WTC11 (cell line): ENCODE results near the gene ZNF747. TPM values are rescaled to one million over a fixed set of nuclear protein-coding genes. Genes with fewer than 3 reads are reported as not detected.
A peak's percentile ranks its signal among the peaks of the same experiment; 100 is the strongest.

Experiments used
- ATAC-seq: fragments of 200-7000 bp; cut with Tn5 transposase; 2 replicates; pipeline ENCODE4 v1.10.0; 2021; ENCODE audit warnings: mild to moderate bottlenecking, moderate library complexity
- CTCF ChIA-PET: fragments of 300-600 bp; sonication (Branson Sonifier 250); formaldehyde crosslinking; loops from one replicate; lab custom pipeline; 2021; ENCODE audit warnings: antibody characterized with exemption; lab: Charles Lee
- POLR2A ChIA-PET: fragments of 350-600 bp; sonication (Branson Sonifier 250); formaldehyde crosslinking; loops from one replicate; lab custom pipeline; 2021; ENCODE audit warnings: antibody characterized with exemption; lab: Charles Lee
- DNase-seq: peaks from one replicate; pipeline ENCODE4 v3.0.0; 2021; ENCODE audit warnings: low spot score
- H3K27ac Mint-ChIP-seq: 2 replicates; pipeline ENCODE4 v1.8.0; 2021; ENCODE audit warnings: mixed read lengths
- H3K27me3 Mint-ChIP-seq: 2 replicates; pipeline ENCODE4 v1.8.0; 2021; ENCODE audit warnings: low read depth, mild to moderate bottlenecking, moderate library complexity, mixed read lengths
- H3K36me3 Mint-ChIP-seq: 2 replicates; pipeline ENCODE4 v1.8.0; 2021; ENCODE audit warnings: mixed read lengths
- H3K4me1 Mint-ChIP-seq: 2 replicates; pipeline ENCODE4 v1.8.0; 2022; ENCODE audit warnings: mixed read lengths
- H3K4me3 Mint-ChIP-seq: 2 replicates; pipeline ENCODE4 v1.8.0; 2021; ENCODE audit warnings: mild to moderate bottlenecking, moderate library complexity, mixed read lengths
- H3K9me3 Mint-ChIP-seq: 2 replicates; pipeline ENCODE4 v1.8.0; 2021; ENCODE audit warnings: mixed read lengths
- AFF4 ChIP-seq: sonication (generic); formaldehyde crosslinking; IDR thresholded peaks from 2 replicates; pipeline ENCODE4 v1.8.1; 2023; ENCODE audit warnings: mild to moderate bottlenecking, missing genetic modification reagents, borderline replicate concordance
- ATF1 ChIP-seq: sonication (generic); formaldehyde crosslinking; IDR thresholded peaks from 2 replicates; pipeline ENCODE4 v1.8.1; 2023; ENCODE audit warnings: mild to moderate bottlenecking, moderate library complexity, missing genetic modification reagents
- ATF2 ChIP-seq: sonication (generic); formaldehyde crosslinking; IDR thresholded peaks from 2 replicates; pipeline ENCODE4 v1.8.1; 2022; ENCODE audit warnings: low read depth, missing genetic modification reagents, borderline replicate concordance
- CDX4 ChIP-seq: fragments of 250-450 bp; sonication (Bioruptor Pico); IDR thresholded peaks from 2 replicates; pipeline ENCODE4 v1.9.0; 2021; ENCODE audit warnings: moderate library complexity, mild to moderate bottlenecking, inconsistent platforms, borderline replicate concordance
- E2F4 ChIP-seq: sonication (generic); formaldehyde crosslinking; IDR thresholded peaks from 2 replicates; pipeline ENCODE4 v1.8.1; 2022; ENCODE audit warnings: low read depth, mild to moderate bottlenecking, moderate library complexity, missing genetic modification reagents, borderline replicate concordance
- ETV6 ChIP-seq: sonication (generic); formaldehyde crosslinking; IDR thresholded peaks from 2 replicates; pipeline ENCODE4 v1.8.1; 2022; ENCODE audit warnings: mild to moderate bottlenecking, missing genetic modification reagents
- FOXK1 ChIP-seq: sonication (generic); formaldehyde crosslinking; IDR thresholded peaks from 2 replicates; pipeline ENCODE4 v1.8.0; 2022; ENCODE audit warnings: mild to moderate bottlenecking, moderate library complexity, missing genetic modification reagents
- GABPB1 ChIP-seq: sonication (generic); formaldehyde crosslinking; IDR thresholded peaks from 2 replicates; pipeline ENCODE4 v1.8.1; 2023; ENCODE audit warnings: mild to moderate bottlenecking, missing genetic modification reagents
- GTF2I ChIP-seq: fragments of 250-450 bp; sonication (Bioruptor Pico); conservative IDR thresholded peaks from 2 replicates; pipeline ENCODE4 v1.4.0; 2021; ENCODE audit warnings: mild to moderate bottlenecking
- MAX ChIP-seq: sonication (generic); formaldehyde crosslinking; IDR thresholded peaks from 2 replicates; pipeline ENCODE4 v1.8.0; 2022; ENCODE audit warnings: mild to moderate bottlenecking, missing genetic modification reagents
- MLX ChIP-seq: sonication (generic); formaldehyde crosslinking; IDR thresholded peaks from 2 replicates; pipeline ENCODE4 v1.8.1; 2023; ENCODE audit warnings: mild to moderate bottlenecking, missing genetic modification reagents, moderate library complexity
- NR1H2 ChIP-seq: sonication (generic); formaldehyde crosslinking; IDR thresholded peaks from 2 replicates; pipeline ENCODE4 v1.9.0; 2021; ENCODE audit warnings: mild to moderate bottlenecking, moderate library complexity, missing genetic modification reagents
- SMAD4 ChIP-seq: sonication (generic); formaldehyde crosslinking; IDR thresholded peaks from 2 replicates; pipeline ENCODE4 v1.8.0; 2022; ENCODE audit warnings: mild to moderate bottlenecking, missing genetic modification reagents
- SP1 ChIP-seq: sonication (generic); formaldehyde crosslinking; conservative IDR thresholded peaks from 2 replicates; pipeline ENCODE4 v1.8.1; 2022; ENCODE audit warnings: missing genetic modification reagents
- TCF7 ChIP-seq: sonication (generic); formaldehyde crosslinking; IDR thresholded peaks from 2 replicates; pipeline ENCODE4 v1.8.0; 2022; ENCODE audit warnings: mild to moderate bottlenecking, low read depth, missing genetic modification reagents, moderate library complexity
- ZNF121 ChIP-seq: sonication (generic); formaldehyde crosslinking; IDR thresholded peaks from 2 replicates; pipeline ENCODE4 v1.8.0; 2023; ENCODE audit warnings: missing genetic modification reagents
- ZNF263 ChIP-seq: sonication (generic); formaldehyde crosslinking; IDR thresholded peaks from 2 replicates; pipeline ENCODE4 v1.8.1; 2022; ENCODE audit warnings: low read depth, mild to moderate bottlenecking, moderate library complexity, missing genetic modification reagents
- ZNF317 ChIP-seq: sonication (generic); formaldehyde crosslinking; IDR thresholded peaks from 2 replicates; pipeline ENCODE4 v1.8.1; 2023; ENCODE audit warnings: low read depth, mild to moderate bottlenecking, moderate library complexity, missing genetic modification reagents, borderline replicate concordance
- ZSCAN18 ChIP-seq: fragments of 250-450 bp; sonication (Bioruptor Pico); IDR thresholded peaks from 2 replicates; pipeline ENCODE4 v2.1.2; 2022; ENCODE audit warnings: mild to moderate bottlenecking, moderate library complexity
- total RNA-seq: library from RNA; stranded (reverse); gene quantifications from 3 replicates; pipeline ENCODE4 v1.2.3, GENCODE V29; 2021

Gene ZNF747
- total RNA-seq, 1 experiment from 2014 or later: 11.3 TPM

- ChIA-PET CTCF (interaction anchor here (1.4 kb wide), 1 partner anchor 18 kb away, joined by 3 read pairs; no protein-coding TSS in a partner anchor), POLR2A (no interaction called here)
- TF ChIP-seq MAX (CRISPR knock-in tag) (no peak), ZSCAN18 (CRISPR knock-in tag) (no peak), TCF7 (CRISPR knock-in tag) (no peak), E2F4 (no peak), SMAD4 (CRISPR knock-in tag) (no peak), FOXK1 (CRISPR knock-in tag) (no peak), ZNF317 (CRISPR knock-in tag) (no peak), ATF2 (CRISPR knock-in tag) (no peak), ATF1 (CRISPR knock-in tag) (no peak), SP1 (no peak), ZNF121 (CRISPR knock-in tag) (no peak), ETV6 (CRISPR knock-in tag) (no peak), MLX (no peak), AFF4 (CRISPR knock-in tag) (no peak), ZNF263 (CRISPR knock-in tag) (no peak), GTF2I (CRISPR knock-in tag) (no peak), NR1H2 (CRISPR knock-in tag) (no peak)
- ATAC-seq (no peak), DNase-seq (no peak)
- Mint-ChIP-seq H3K4me1 (peaks cover 18% of the 10 kb centered on the region), H3K27ac (peak overlapping the region; percentile 58), H3K36me3 (peaks cover 18% of the 10 kb centered on the region), H3K4me3 (no peak overlapping the region), H3K9me3 (no peaks in the 10 kb centered on the region), H3K27me3 (no peaks in the 10 kb centered on the region)
Observed at GRCh38 chr16:30553393-30553899, 18.8 kb upstream of the ZNF747 start.

- Mint-ChIP-seq H3K4me1 (peaks cover 23% of the 10 kb centered on the region), H3K9me3 (no peaks in the 10 kb centered on the region; the same call in 1 of the 2 replicates), H3K36me3 (peaks cover 20% of the 10 kb centered on the region), H3K4me3 (no peak overlapping the region), H3K27me3 (no peaks in the 10 kb centered on the region), H3K27ac (no peak overlapping the region)
- TF ChIP-seq CDX4 (no peak), GABPB1 (CRISPR knock-in tag) (no peak)
- CTCF ChIA-PET: interaction anchor here (1.4 kb wide), 1 partner anchor 17 kb away, joined by 3 read pairs; no protein-coding TSS in a partner anchor
- no peak for DNase-seq
- no peak for ATAC-seq
- POLR2A ChIA-PET: no interaction called here
Observed at GRCh38 chr16:30552956-30553355, 18.3 kb upstream of the ZNF747 start.
